Measurements from ENCODE around the gene HOMER1. TPM values are rescaled to one million over a fixed set of nuclear protein-coding genes. Genes with fewer than 3 reads are reported as not detected.
A peak's percentile ranks its signal among the peaks of the same experiment; 100 is the strongest.

HOMER1 gene
- total and polyA plus RNA-seq, 10 of the 15 experiments (the other 5 are each of a cell fraction or from before 2014, with no cell fraction given), result 0.96 to 22.0 (median 7.5) TPM

DNA sequence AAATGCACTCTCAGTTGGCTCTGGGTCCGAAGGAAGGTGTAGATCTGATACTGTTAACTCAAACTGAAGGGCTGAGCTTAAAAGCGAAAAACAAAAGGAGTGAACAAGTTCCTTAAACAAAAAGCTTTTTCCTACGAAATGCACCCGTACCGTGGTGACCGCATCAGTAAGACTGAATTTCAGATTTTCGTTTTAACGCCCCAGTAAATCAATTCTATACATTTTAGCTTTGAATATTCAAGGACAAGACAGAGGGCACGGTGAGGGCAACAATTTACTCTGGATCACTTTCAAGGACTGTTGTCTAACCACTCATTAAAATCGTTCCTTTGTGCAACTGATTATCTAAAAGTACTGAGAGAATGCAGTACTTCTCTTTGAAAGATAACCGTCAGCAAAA lies 1.9 kb downstream of the HOMER1 start:
- BruUV-seq (replicated peaks), result no TSS peak
- ChIA-PET POLR2A (interaction anchor here (0.5 to 2.0 kb wide), 3 partner anchors 8 to 27 kb away, joined by 3 to 5 read pairs (median 4); no protein-coding TSS in a partner anchor), CTCF (interaction anchor here (0.8 to 2.3 kb wide), 8 partner anchors 12 to 1253 kb away, joined by 3 to 7 read pairs (median 3); no protein-coding TSS in a partner anchor), SMC1A (ENCODE audit: uncharacterized antibody, unreplicated experiment) (interaction anchor here (1.2 to 4.7 kb wide), 2 partner anchors 12 to 50 kb away, joined by 3 to 27 read pairs; no protein-coding TSS in a partner anchor), RAD21 (ENCODE audit: unreplicated experiment) (interaction anchor here (1.4 kb wide), 1 partner anchor 101 kb away, joined by 3 read pairs; the partner anchor contains the start of gene TENT2)
- 58% methylated on average over 11 of the region's 11 CpGs for WGBS (ENCODE audit: insufficient coverage, insufficient replicate concordance, low lambda C conversion rate, missing lambda C conversion rate)
- no peak overlapping the region for H3K27ac ChIP-seq (ENCODE audit: control insufficient read depth, insufficient read depth)
- H3K36me3 ChIP-seq (ENCODE audit: control insufficient read depth in 2 of 2, insufficient read depth in 2 of 2, low read length in 1 of 2), result no peaks in the 10 kb centered on the region
- H3K79me2 ChIP-seq (ENCODE audit: control insufficient read depth, insufficient read depth, low read length), result no peaks in the 10 kb centered on the region; the same call in none of the 2 replicates
- no peak for DNase-seq (ENCODE audit: low read depth, low spot score)
- intact Hi-C loops (cut with micrococcal nuclease; ENCODE audit: unreplicated experiment) (loop anchor here (5.0 kb wide), 2 partner anchors 100 to 275 kb away; partner anchors contain the start of genes JMY and TENT2), in situ Hi-C loops (cut with MboI) (no loop called here)
- no peaks in the 10 kb centered on the region; the same call in 1 of the 2 replicates for H3K4me1 ChIP-seq (ENCODE audit: control insufficient read depth, insufficient read depth, low read length)
- H2AFZ ChIP-seq (ENCODE audit: control insufficient read depth, low read depth, low read length), result peak overlapping the region; percentile 28
- H3K9me3 ChIP-seq (replicated peaks; ENCODE audit: control insufficient read depth, insufficient read depth, low read length), result no peaks in the 10 kb centered on the region
- H3K4me3 ChIP-seq, result peak overlapping the region; percentile 71
- H4K20me1 ChIP-seq (ENCODE audit: control insufficient read depth, insufficient read depth), result no peaks in the 10 kb centered on the region
- H3K27me3 ChIP-seq (replicated peaks in 1 of 2; ENCODE audit: control insufficient read depth in 2 of 2, insufficient read depth in 2 of 2, low read length in 1 of 2), result peaks cover 0 to 2% of the 10 kb centered on the region in 2 experiments; a peak in 2 of 4 replicates
- TF ChIP-seq SMAD1 (IDR thresholded peaks at IDR 0.05; ENCODE audit: low read depth, partially characterized antibody), result no peak
- TF ChIP-seq SUPT20H (IDR thresholded peaks at IDR 0.05; ENCODE audit: borderline replicate concordance, control insufficient read depth, low read depth, low read length), result no peak
- peak; percentile 19; the same call in 1 of the 2 replicates for TF ChIP-seq BMI1 (IDR thresholded peaks at IDR 0.05; ENCODE audit: borderline replicate concordance)
- peak overlapping the region; percentile 68; the same call in 1 of the 2 replicates for H3K9ac ChIP-seq (ENCODE audit: control insufficient read depth, insufficient read depth, low read length)
- no peak for ATAC-seq
- peak; percentile 13 for FAIRE-seq
- peak overlapping the region; percentile 30 for H3K4me2 ChIP-seq (ENCODE audit: control insufficient read depth, insufficient read depth)

DNA sequence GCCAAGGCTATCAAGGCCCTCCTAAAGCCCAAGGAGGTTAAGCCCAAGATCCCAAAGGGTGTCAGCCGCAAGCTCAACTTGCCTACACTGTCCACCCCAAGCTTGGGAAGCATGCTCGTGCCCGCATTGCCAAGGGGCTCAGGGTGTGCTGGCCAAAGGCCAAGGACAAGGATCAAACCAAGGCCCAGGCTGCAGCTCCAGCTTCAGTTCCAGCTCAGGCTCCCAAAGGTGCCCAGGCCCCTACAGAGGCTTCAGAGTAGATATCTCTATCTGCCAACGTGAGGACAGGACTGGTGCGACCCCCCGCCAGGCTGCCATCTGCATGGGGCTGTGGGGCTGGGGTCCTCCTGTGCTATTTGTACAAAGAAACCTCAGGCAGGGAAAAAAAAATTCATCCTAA lies 3.3 kb downstream of the HOMER1 start:
- ATAC-seq (no peak), DNase-seq (ENCODE audit: low read depth, low spot score) (no peak), FAIRE-seq (no peak)
- no peaks in the 10 kb centered on the region for H3K36me3 ChIP-seq (ENCODE audit: control insufficient read depth in 2 of 2, insufficient read depth in 2 of 2, low read length in 1 of 2)
- no peaks in the 10 kb centered on the region; the same call in 1 of the 2 replicates for H3K4me1 ChIP-seq (ENCODE audit: control insufficient read depth, insufficient read depth, low read length)
- H3K79me2 ChIP-seq (ENCODE audit: control insufficient read depth, insufficient read depth, low read length), result no peaks in the 10 kb centered on the region; the same call in none of the 2 replicates
- SMC1A ChIA-PET (ENCODE audit: uncharacterized antibody, unreplicated experiment), result interaction anchor here (4.7 kb wide), 1 partner anchor 10 kb away, joined by 27 read pairs; no protein-coding TSS in a partner anchor
- no peak overlapping the region for H2AFZ ChIP-seq (ENCODE audit: control insufficient read depth, low read depth, low read length)
- RAD21 ChIA-PET (ENCODE audit: unreplicated experiment), result no interaction called here
- H3K9me3 ChIP-seq (replicated peaks; ENCODE audit: control insufficient read depth, insufficient read depth, low read length), result no peaks in the 10 kb centered on the region
- intact Hi-C loops (cut with micrococcal nuclease; ENCODE audit: unreplicated experiment) (loop anchor here (5.0 kb wide), 2 partner anchors 102 to 273 kb away; partner anchors contain the start of genes JMY and TENT2), in situ Hi-C loops (cut with MboI) (no loop called here)
- no peak overlapping the region for H3K4me3 ChIP-seq
- BruUV-seq (replicated peaks), result no TSS peak
- H3K9ac ChIP-seq (ENCODE audit: control insufficient read depth, insufficient read depth, low read length), result no peak overlapping the region
- WGBS (ENCODE audit: insufficient coverage, insufficient replicate concordance, low lambda C conversion rate, missing lambda C conversion rate), result 90% methylated on average over 6 of the region's 6 CpGs
- no peak for TF ChIP-seq CBX5 (IDR thresholded peaks at IDR 0.05; ENCODE audit: low read depth)
- TF ChIP-seq NR2C2 (IDR thresholded peaks at IDR 0.05; ENCODE audit: borderline replicate concordance, control insufficient read depth, insufficient read length, low read depth), result no peak
- TF ChIP-seq PAX8 (IDR thresholded peaks at IDR 0.05), result no peak
- TF ChIP-seq RBBP5 (conservative IDR thresholded peaks at IDR 0.05), result no peak
- peak overlapping the region; percentile 32 for H3K4me2 ChIP-seq (ENCODE audit: control insufficient read depth, insufficient read depth)
- POLR2A ChIA-PET, result interaction anchor here (2.0 kb wide), 1 partner anchor 12 kb away, joined by 5 read pairs; no protein-coding TSS in a partner anchor
- peaks cover 0 to 2% of the 10 kb centered on the region in 2 experiments; a peak in 2 of 4 replicates for H3K27me3 ChIP-seq (replicated peaks in 1 of 2; ENCODE audit: control insufficient read depth in 2 of 2, insufficient read depth in 2 of 2, low read length in 1 of 2)
- no peak overlapping the region for H3K27ac ChIP-seq (ENCODE audit: control insufficient read depth, insufficient read depth)
- CTCF ChIA-PET, result interaction anchor here (1.1 to 2.3 kb wide), 4 partner anchors 11 to 1254 kb away, joined by 3 to 7 read pairs (median 4); no protein-coding TSS in a partner anchor
- no peaks in the 10 kb centered on the region for H4K20me1 ChIP-seq (ENCODE audit: control insufficient read depth, insufficient read depth)

Data from GM12878 (cell line).